Measurements from ENCODE around the gene NDUFV1. TPM values are rescaled to one million over a fixed set of nuclear protein-coding genes. Genes with fewer than 3 reads are reported as not detected.

The NDUFV1 gene
- 205 TPM for total RNA-seq

DNA sequence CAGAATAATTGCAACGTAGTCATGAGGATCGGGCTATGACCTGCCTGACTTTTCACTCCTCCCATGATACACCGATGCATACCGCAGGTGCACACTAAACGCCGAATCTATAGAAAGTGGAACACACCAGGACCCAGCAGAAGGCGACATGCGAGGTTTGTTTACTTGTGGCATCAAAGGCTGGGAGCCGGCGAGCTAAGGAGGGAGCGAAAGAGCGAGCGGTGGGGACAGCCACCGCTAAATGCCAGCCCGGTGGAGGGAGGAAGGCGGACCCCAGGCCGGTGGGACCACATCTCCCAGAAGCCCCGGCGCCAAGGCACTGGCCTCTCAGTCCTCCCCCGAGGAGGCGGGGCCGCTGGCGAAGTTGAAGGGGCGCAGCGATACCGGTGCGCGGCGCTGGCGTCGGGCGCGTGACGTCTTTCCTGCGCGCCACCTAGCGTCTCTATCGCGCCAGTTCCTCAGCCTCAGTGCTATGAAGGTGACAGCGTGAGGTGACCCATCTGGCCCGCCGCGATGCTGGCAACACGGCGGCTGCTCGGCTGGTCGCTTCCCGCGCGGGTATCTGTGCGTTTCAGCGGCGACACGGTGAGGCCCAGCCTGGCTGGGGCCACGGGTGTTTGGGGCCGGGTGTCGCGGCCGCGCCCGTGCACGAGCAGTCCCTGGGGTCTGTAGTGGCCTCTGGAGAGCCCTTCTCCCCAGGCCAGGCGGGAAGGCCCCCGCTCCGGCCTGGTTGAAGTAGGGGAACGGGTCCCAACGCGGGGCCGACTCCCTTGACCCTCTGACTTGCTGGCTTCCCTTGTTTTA, at the start of gene NDUFV1:
TSS of gene NDUFV1 (plus strand) at position 445 of the 804 bp plus-strand sequence. CDS start at position 514, 69 bp downstream.

DNA sequence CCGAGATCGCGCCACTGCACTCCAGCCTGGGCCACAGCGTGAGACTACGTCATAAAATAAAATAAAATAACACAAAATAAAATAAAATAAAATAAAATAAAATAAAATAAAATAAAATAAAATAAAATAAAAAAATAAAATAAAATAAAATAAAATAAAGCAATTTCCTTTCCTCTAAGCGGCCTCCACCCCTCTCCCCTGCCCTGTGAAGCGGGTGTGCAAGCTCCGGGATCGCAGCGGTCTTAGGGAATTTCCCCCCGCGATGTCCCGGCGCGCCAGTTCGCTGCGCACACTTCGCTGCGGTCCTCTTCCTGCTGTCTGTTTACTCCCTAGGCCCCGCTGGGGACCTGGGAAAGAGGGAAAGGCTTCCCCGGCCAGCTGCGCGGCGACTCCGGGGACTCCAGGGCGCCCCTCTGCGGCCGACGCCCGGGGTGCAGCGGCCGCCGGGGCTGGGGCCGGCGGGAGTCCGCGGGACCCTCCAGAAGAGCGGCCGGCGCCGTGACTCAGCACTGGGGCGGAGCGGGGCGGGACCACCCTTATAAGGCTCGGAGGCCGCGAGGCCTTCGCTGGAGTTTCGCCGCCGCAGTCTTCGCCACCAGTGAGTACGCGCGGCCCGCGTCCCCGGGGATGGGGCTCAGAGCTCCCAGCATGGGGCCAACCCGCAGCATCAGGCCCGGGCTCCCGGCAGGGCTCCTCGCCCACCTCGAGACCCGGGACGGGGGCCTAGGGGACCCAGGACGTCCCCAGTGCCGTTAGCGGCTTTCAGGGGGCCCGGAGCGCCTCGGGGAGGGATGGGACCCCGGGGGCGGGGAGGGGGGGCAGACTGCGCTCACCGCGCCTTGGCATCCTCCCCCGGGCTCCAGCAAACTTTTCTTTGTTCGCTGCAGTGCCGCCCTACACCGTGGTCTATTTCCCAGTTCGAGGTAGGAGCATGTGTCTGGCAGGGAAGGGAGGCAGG, 23.2 kb upstream of the NDUFV1 start, which contains the start of gene GSTP1:
TSS of gene GSTP1 (plus strand) at position 566 of the 958 bp plus-strand sequence. CDS start at position 598, 32 bp downstream.

GRCh38 chr11:67629386-67630227, 22.9 kb downstream of the NDUFV1 start, which contains the start of gene NUDT8:
Gene NUDT8, minus strand, starts transcription at chr11:67629937. Its CDS starts 26 bp downstream, at chr11:67629911.

DNA sequence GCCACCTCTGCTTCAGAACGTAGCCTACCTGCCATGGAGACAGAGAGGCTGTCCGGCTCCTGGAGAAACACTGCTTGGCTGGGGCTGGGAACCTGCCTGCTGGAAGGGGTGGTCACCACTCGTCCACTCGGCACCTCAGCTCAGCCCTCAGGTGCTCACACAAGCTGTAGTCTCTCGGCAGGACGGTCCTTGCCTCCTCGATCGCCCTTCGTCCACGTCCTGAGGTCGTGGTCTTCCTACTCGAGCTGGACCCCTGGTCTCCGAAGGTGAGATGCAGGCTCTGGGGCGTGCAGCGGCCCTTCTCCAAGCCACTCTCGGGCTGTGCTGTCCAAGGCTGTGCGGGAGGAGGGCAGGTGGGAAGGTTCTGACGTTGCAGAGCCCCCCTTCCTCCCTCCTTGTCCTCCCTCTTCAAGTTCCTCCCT, 32.7 kb downstream of the NDUFV1 start, which contains the start of gene TBX10:
TSS of gene TBX10 (minus strand) at position 326 of the 422 bp plus-strand sequence. CDS start at position 35, 291 bp downstream.

Small RNAs within 50 kb of the gene (small RNA-seq; reads per million reads assigned to genes)
- gene AP003385.3 (ENCODE audit: low replicate concordance), result not detected

Other genes starting within 250 kb of the NDUFV1 start
- 3.5 TPM for gene CLCF1, start 233.3 kb upstream of the NDUFV1 start, total RNA-seq
- 22.3 TPM for gene RAD9A, start 214.9 kb upstream of the NDUFV1 start, total RNA-seq
- gene PPP1CA, start 205.1 kb upstream of the NDUFV1 start, total RNA-seq, result 144 TPM
- gene TBC1D10C, start 202.9 kb upstream of the NDUFV1 start, total RNA-seq, result 4.9 TPM
- 8.8 TPM for gene CARNS1, start 191.3 kb upstream of the NDUFV1 start, total RNA-seq
- 35.5 TPM for gene RPS6KB2, start 178.4 kb upstream of the NDUFV1 start, total RNA-seq
- 2.5 TPM for gene PTPRCAP, start 169.3 kb upstream of the NDUFV1 start, total RNA-seq
- 89.6 TPM for gene CORO1B, start 163.5 kb upstream of the NDUFV1 start, total RNA-seq
- not detected for gene GPR152, start 154.2 kb upstream of the NDUFV1 start, total RNA-seq
- 0.58 TPM for gene CABP4, start 151.6 kb upstream of the NDUFV1 start, total RNA-seq
- 56.6 TPM for gene TMEM134, start 137.7 kb upstream of the NDUFV1 start, total RNA-seq
- 65.4 TPM for gene AIP, start 123.9 kb upstream of the NDUFV1 start, total RNA-seq
- gene PITPNM1, start 101.6 kb upstream of the NDUFV1 start, total RNA-seq, result 60.2 TPM
- gene CDK2AP2, start 98.8 kb upstream of the NDUFV1 start, total RNA-seq, result 38.0 TPM
- gene CABP2, start 83.5 kb upstream of the NDUFV1 start, total RNA-seq, result not detected
- 811 TPM for gene GSTP1, start 23.1 kb upstream of the NDUFV1 start, total RNA-seq
- gene NUDT8, start 23.0 kb downstream of the NDUFV1 start, total RNA-seq, result 10.9 TPM
- gene TBX10, start 32.8 kb downstream of the NDUFV1 start, total RNA-seq, result not detected
- 9.1 TPM for gene ACY3, start 43.8 kb downstream of the NDUFV1 start, total RNA-seq
- gene ALDH3B2, start 67.7 kb downstream of the NDUFV1 start, total RNA-seq, result 2.1 TPM

Measured in metanephros (tissue), 2 donors.